ENCODE data around the gene TWF2. TPM values are rescaled to one million over a fixed set of nuclear protein-coding genes. Genes with fewer than 3 reads are reported as not detected.
A peak's percentile ranks its signal among the peaks of the same experiment; 100 is the strongest.

TWF2 gene
- total RNA-seq, 1 experiment from 2014 or later = 44.8 TPM

GRCh38 chr3:52248816-52249547 is 10.0 kb upstream of the TWF2 start:
- no peak overlapping the region for H4K91ac ChIP-seq (ENCODE audit: insufficient read length, low read depth, low read length)
- no peak overlapping the region for H3K27ac ChIP-seq (ENCODE audit: insufficient read length, low read depth, low read length)
- no peak overlapping the region for H2BK20ac ChIP-seq (ENCODE audit: low read depth, low read length, poor library complexity, severe bottlenecking)
- peak; percentile 29 for DNase-seq
- no peaks in the 10 kb centered on the region for H3K79me2 ChIP-seq (ENCODE audit: insufficient read depth, low read length)
- peaks cover 3% of the 10 kb centered on the region for H3K23me2 ChIP-seq (ENCODE audit: insufficient read length, low read depth, low read length, poor library complexity, severe bottlenecking)
- Mint-ChIP-seq H3K4me1 (peaks cover 0 to 10% of the 10 kb centered on the region in 2 experiments; a peak in 3 of 4 replicates), H3K27me3 (ENCODE audit: low read depth) (peaks cover 32% of the 10 kb centered on the region), H3K4me3 (no peak overlapping the region), H3K36me3 (ENCODE audit: insufficient read depth in 1 of 3, low read depth in 3 of 3) (peaks cover 6 to 56% (median 20%) of the 10 kb centered on the region in 3 experiments; a peak in 5 of 7 replicates), H3K9me3 (no peaks in the 10 kb centered on the region), H3K27ac (no peak overlapping the region)
- H4K5ac ChIP-seq (ENCODE audit: insufficient read length, low read depth, low read length) = no peak overlapping the region
- H3K9ac ChIP-seq (ENCODE audit: extremely low read depth, insufficient read length, low read length) = no peak overlapping the region
- H3K4ac ChIP-seq (ENCODE audit: low read depth, low read length) = no peak overlapping the region
- no peak overlapping the region for H3K18ac ChIP-seq (ENCODE audit: insufficient read length, low read depth, low read length)
- H2BK15ac ChIP-seq (ENCODE audit: low read depth, low read length) = no peak overlapping the region
- no peak overlapping the region for H2BK12ac ChIP-seq (ENCODE audit: insufficient read length, low read depth, low read length)
- no peak overlapping the region for H2AFZ ChIP-seq (ENCODE audit: low read length)
- no CpG with 5 or more reads among the region's 10 CpGs for WGBS (ENCODE audit: extremely low coverage, insufficient read length, low lambda C conversion rate)
- no peak overlapping the region for H2AK5ac ChIP-seq (ENCODE audit: insufficient read length, low read length)
- no peaks in the 10 kb centered on the region for H3K4me1 ChIP-seq (ENCODE audit: insufficient read depth, low read length)
- no peak for TF ChIP-seq CTCF (conservative IDR thresholded peaks at IDR 0.05)
- peaks cover 14% of the 10 kb centered on the region; the same call in 1 of the 2 replicates for H3K27me3 ChIP-seq (ENCODE audit: insufficient read depth, low read length)
- no peak overlapping the region for H3T11ph ChIP-seq (ENCODE audit: low read length)
- no peak overlapping the region for H4K8ac ChIP-seq (replicated peaks; ENCODE audit: insufficient read length, low read depth, low read length)
- no peak overlapping the region for H3K56ac ChIP-seq (ENCODE audit: insufficient read length, low read depth, low read length)
- no peak overlapping the region for H3K23ac ChIP-seq (ENCODE audit: insufficient read length, low read depth, low read length)
- no peak overlapping the region for H3K4me2 ChIP-seq (ENCODE audit: insufficient read depth, insufficient read length, low read length)
- H4K20me1 ChIP-seq (ENCODE audit: control insufficient read depth, insufficient read depth, insufficient read length) = no peaks in the 10 kb centered on the region
- no peak overlapping the region for H2BK120ac ChIP-seq (ENCODE audit: low read depth, low read length, poor library complexity, severe bottlenecking)
- H2BK5ac ChIP-seq (ENCODE audit: insufficient read length, low read length) = no peak overlapping the region
- no peaks in the 10 kb centered on the region for H3K79me1 ChIP-seq (ENCODE audit: insufficient read depth, low read depth, low read length, poor library complexity, severe bottlenecking)
- H3K9me3 ChIP-seq (ENCODE audit: control insufficient read depth, low read depth, low read length) = no peaks in the 10 kb centered on the region
- no peak overlapping the region for H3K14ac ChIP-seq (ENCODE audit: insufficient read depth, low read length)
